Spinal cord (tissue), 10 donors: ENCODE measurements around the gene TXLNA. TPM values are rescaled to one million over a fixed set of nuclear protein-coding genes. Genes with fewer than 3 reads are reported as not detected.

Experiments used
- DNase-seq, 6 donors: peaks; one replicate each; pipeline versions ENCODE4 v3.0.0 to v3.0.0-alpha.2; 2013 to 2015; ENCODE audit warnings: low spot score in 6 of 6, low read depth in 4 of 6
- H3K27ac ChIP-seq: one replicate; pipeline ENCODE4 v1.5.1; 2013; ENCODE audit warnings: low read depth, low read length, control low read depth
- H3K27me3 ChIP-seq: one replicate; pipeline ENCODE4 v1.6.1; 2013; ENCODE audit warnings: low read length; ENCODE audit not compliant: control insufficient read depth, insufficient read depth
- H3K36me3 ChIP-seq: one replicate; pipeline ENCODE4 v1.6.1; 2013; ENCODE audit warnings: low read length; ENCODE audit not compliant: control insufficient read depth, insufficient read depth
- H3K4me1 ChIP-seq: one replicate; pipeline ENCODE4 v1.6.1; 2013; ENCODE audit warnings: low read length; ENCODE audit not compliant: control insufficient read depth, insufficient read depth
- H3K4me3 ChIP-seq: one replicate; pipeline ENCODE4 v1.5.1; 2013; ENCODE audit warnings: low read depth, low read length, control low read depth
- H3K9me3 ChIP-seq: one replicate; pipeline ENCODE4 v1.6.1; 2013; ENCODE audit warnings: low read length; ENCODE audit not compliant: control insufficient read depth, insufficient read depth
- WGBS: methylation state at CpG from one replicate; pipeline ENCODE4 v1.1.5; 2013; ENCODE audit warnings: missing lambda C conversion rate; ENCODE audit not compliant: insufficient coverage; 5-methylcytosine and 5-hydroxymethylcytosine counted together
- polyA plus RNA-seq, 2 donors: library from polyadenylated mRNA; unstranded; fragments of 120-200 nt; gene quantifications; one replicate each; pipeline ENCODE4 v1.2.1, GENCODE V29; 2013; ENCODE audit not compliant: insufficient read length in 2 of 2
- total RNA-seq, 2 donors: library from RNA; depleted of rRNA in 1 of 2; stranded (reverse); fragments of 120-200 nt in 1 of 2; fragments of >200 nt in 1 of 2; gene quantifications; one replicate each; pipeline versions ENCODE4 v1.2.3 to v1.2.4, GENCODE V29; 2013 to 2014
- donor health status: healthy.

TXLNA gene
- total and polyA plus RNA-seq, 4 donors = 29.3 to 52.0 (median 33.2) TPM

GRCh38 chr1:32204943-32205361 lies 25.5 kb downstream of the TXLNA start:
- Histone ChIP-seq H3K4me1 (peaks cover 58% of the 10 kb centered on the region), H3K27ac (peak overlapping the region; percentile 47), H3K4me3 (peak overlapping the region; percentile 82), H3K9me3 (no peaks in the 10 kb centered on the region), H3K27me3 (no peaks in the 10 kb centered on the region), H3K36me3 (peaks cover 40% of the 10 kb centered on the region)
- WGBS = 8% methylated on average over 21 of the region's 26 CpGs
- no peak for DNase-seq

- DNase-seq = peak in 5 of 6 donors; percentile 74 to 97 (median 83)
- Histone ChIP-seq H3K36me3 (peaks cover 40% of the 10 kb centered on the region), H3K9me3 (no peaks in the 10 kb centered on the region), H3K4me3 (peak within 1 kb of the TSS; percentile 82), H3K27me3 (no peaks in the 10 kb centered on the region), H3K4me1 (peaks cover 51% of the 10 kb centered on the region), H3K27ac (peak within 1 kb of the TSS; percentile 47)
- 1% methylated on average over 75 of the region's 77 CpGs for WGBS
Observed at GRCh38 chr1:32205401-32206370, 26.2 kb downstream of the TXLNA start, which contains the start of gene IQCC. IQCC (plus strand) TSS chr1:32205671; CDS start chr1:32205682, 11 bp downstream.

GRCh38 chr1:32208469-32208868 lies 29.0 kb downstream of the TXLNA start:
- H3K4me3 ChIP-seq = no peak overlapping the region
- WGBS = 92% methylated on average over 6 of the region's 6 CpGs
- peaks cover 38% of the 10 kb centered on the region for H3K4me1 ChIP-seq
- no peaks in the 10 kb centered on the region for H3K27me3 ChIP-seq
- H3K27ac ChIP-seq = no peak overlapping the region
- no peaks in the 10 kb centered on the region for H3K9me3 ChIP-seq
- peaks cover 43% of the 10 kb centered on the region for H3K36me3 ChIP-seq
- DNase-seq = no peak

- peaks cover 38% of the 10 kb centered on the region for H3K36me3 ChIP-seq
- peaks cover 38% of the 10 kb centered on the region for H3K4me1 ChIP-seq
- no peak within 1 kb of the TSS for H3K27ac ChIP-seq
- 52% methylated on average over 5 of the region's 5 CpGs for WGBS
- H3K27me3 ChIP-seq = no peaks in the 10 kb centered on the region
- no peaks in the 10 kb centered on the region for H3K9me3 ChIP-seq
- no peak within 1 kb of the TSS for H3K4me3 ChIP-seq
- DNase-seq = peak in 2 of 6 donors; percentile 37 to 45
Observed at GRCh38 chr1:32208891-32209328, 29.4 kb downstream of the TXLNA start, which contains the start of gene DCDC2B. DCDC2B (plus strand) TSS chr1:32209089; CDS start chr1:32209094, 5 bp downstream.

- Histone ChIP-seq H3K4me3 (no peak overlapping the region), H3K9me3 (no peaks in the 10 kb centered on the region), H3K27ac (no peak overlapping the region), H3K27me3 (no peaks in the 10 kb centered on the region), H3K36me3 (peaks cover 62% of the 10 kb centered on the region), H3K4me1 (peaks cover 8% of the 10 kb centered on the region)
- peak in 2 of 6 donors; percentile 72 to 74 for DNase-seq
- WGBS = 85% methylated on average over 7 of the region's 10 CpGs
Observed at GRCh38 chr1:32215629-32216480, 36.4 kb downstream of the TXLNA start.

GRCh38 chr1:32216566-32216965 lies 37.1 kb downstream of the TXLNA start:
- Histone ChIP-seq H3K4me1 (peaks cover 15% of the 10 kb centered on the region), H3K9me3 (no peaks in the 10 kb centered on the region), H3K36me3 (peaks cover 60% of the 10 kb centered on the region), H3K27me3 (no peaks in the 10 kb centered on the region), H3K4me3 (no peak overlapping the region), H3K27ac (no peak overlapping the region)
- 93% methylated on average over 3 of the region's 5 CpGs for WGBS
- DNase-seq = no peak

GRCh38 chr1:32219022-32219421 lies 39.5 kb downstream of the TXLNA start:
- H3K9me3 ChIP-seq = no peaks in the 10 kb centered on the region
- DNase-seq = no peak
- H3K36me3 ChIP-seq = peaks cover 45% of the 10 kb centered on the region
- no peaks in the 10 kb centered on the region for H3K27me3 ChIP-seq
- WGBS = 91% methylated on average over 5 of the region's 7 CpGs
- no peak overlapping the region for H3K27ac ChIP-seq
- H3K4me1 ChIP-seq = peaks cover 30% of the 10 kb centered on the region
- H3K4me3 ChIP-seq = no peak overlapping the region

GRCh38 chr1:32220746-32221580 lies 41.5 kb downstream of the TXLNA start:
- Histone ChIP-seq H3K4me3 (peak overlapping the region; percentile 71), H3K36me3 (peaks cover 45% of the 10 kb centered on the region), H3K27ac (no peak overlapping the region), H3K27me3 (no peaks in the 10 kb centered on the region), H3K4me1 (peaks cover 27% of the 10 kb centered on the region), H3K9me3 (no peaks in the 10 kb centered on the region)
- WGBS = 100% methylated on average over 1 of the region's 4 CpGs
- DNase-seq = no peak
